Measurements from ENCODE around the gene STRADA. TPM values are rescaled to one million over a fixed set of nuclear protein-coding genes. Genes with fewer than 3 reads are reported as not detected.

The STRADA gene
- total RNA-seq, 3 donors from 2014 or later: 29.1 to 34.0 (median 29.6) TPM

- H3K9me3 ChIP-seq: no peaks in the 10 kb centered on the region
- intact Hi-C loops (cut with DNase I, micrococcal nuclease): no loop called here
- no peaks in the 10 kb centered on the region for H3K36me3 ChIP-seq (ENCODE audit: low read depth)
- no peak overlapping the region for H3K4me3 ChIP-seq
- peaks cover 22% of the 10 kb centered on the region for H3K4me1 ChIP-seq (ENCODE audit: low read depth)
- DNase-seq (no peak), ATAC-seq (no peak)
- TF ChIP-seq CTCF (IDR thresholded peaks at IDR 0.05): no peak
These were observed 62.4 kb downstream of the STRADA start for GRCh38 chr17:63679214-63679613.

- Histone ChIP-seq H3K36me3 (ENCODE audit: low read depth) (no peaks in the 10 kb centered on the region), H3K4me1 (ENCODE audit: low read depth) (peaks cover 22% of the 10 kb centered on the region), H3K9me3 (no peaks in the 10 kb centered on the region), H3K4me3 (no peak overlapping the region)
- ATAC-seq: peak; percentile 47
- intact Hi-C loops (cut with DNase I, micrococcal nuclease): no loop called here
- TF ChIP-seq CTCF (IDR thresholded peaks at IDR 0.05): no peak
- peak in 1 of 3 donors; percentile 8 for DNase-seq
These were observed 65.0 kb downstream of the STRADA start for GRCh38 chr17:63676584-63676983.

- no peak overlapping the region for H3K4me3 ChIP-seq
- H3K36me3 ChIP-seq (ENCODE audit: low read depth): no peaks in the 10 kb centered on the region
- no peak for TF ChIP-seq CTCF (IDR thresholded peaks at IDR 0.05)
- intact Hi-C loops (cut with DNase I, micrococcal nuclease): no loop called here
- H3K4me1 ChIP-seq (ENCODE audit: low read depth): peaks cover 22% of the 10 kb centered on the region
- ATAC-seq (peak; percentile 96), DNase-seq (peak; percentile 84 to 94 (median 86))
- no peaks in the 10 kb centered on the region for H3K9me3 ChIP-seq
These were observed 65.7 kb downstream of the STRADA start for GRCh38 chr17:63675607-63676546.

GRCh38 chr17:63675231-63675606 lies 66.4 kb downstream of the STRADA start:
- H3K9me3 ChIP-seq: no peaks in the 10 kb centered on the region
- TF ChIP-seq CTCF (IDR thresholded peaks at IDR 0.05): no peak
- intact Hi-C loops (cut with DNase I, micrococcal nuclease): no loop called here
- ATAC-seq: peak; percentile 74
- no peak overlapping the region for H3K4me3 ChIP-seq
- no peaks in the 10 kb centered on the region for H3K36me3 ChIP-seq (ENCODE audit: low read depth)
- peak in 1 of 3 donors; percentile 32 for DNase-seq
- peaks cover 22% of the 10 kb centered on the region for H3K4me1 ChIP-seq (ENCODE audit: low read depth)

- intact Hi-C loops (cut with DNase I, micrococcal nuclease): no loop called here
- Histone ChIP-seq H3K9me3 (no peaks in the 10 kb centered on the region), H3K4me3 (no peak overlapping the region), H3K36me3 (ENCODE audit: low read depth) (peaks cover 4% of the 10 kb centered on the region), H3K4me1 (ENCODE audit: low read depth) (peaks cover 22% of the 10 kb centered on the region)
- TF ChIP-seq CTCF (IDR thresholded peaks at IDR 0.05): no peak
- ATAC-seq (no peak), DNase-seq (no peak)
These were observed 68.7 kb downstream of the STRADA start for GRCh38 chr17:63672856-63673255.

Data from mucosa of descending colon (tissue), 3 donors.